ENCODE data around the gene SPOCK1.

The SPOCK1 gene

DNA sequence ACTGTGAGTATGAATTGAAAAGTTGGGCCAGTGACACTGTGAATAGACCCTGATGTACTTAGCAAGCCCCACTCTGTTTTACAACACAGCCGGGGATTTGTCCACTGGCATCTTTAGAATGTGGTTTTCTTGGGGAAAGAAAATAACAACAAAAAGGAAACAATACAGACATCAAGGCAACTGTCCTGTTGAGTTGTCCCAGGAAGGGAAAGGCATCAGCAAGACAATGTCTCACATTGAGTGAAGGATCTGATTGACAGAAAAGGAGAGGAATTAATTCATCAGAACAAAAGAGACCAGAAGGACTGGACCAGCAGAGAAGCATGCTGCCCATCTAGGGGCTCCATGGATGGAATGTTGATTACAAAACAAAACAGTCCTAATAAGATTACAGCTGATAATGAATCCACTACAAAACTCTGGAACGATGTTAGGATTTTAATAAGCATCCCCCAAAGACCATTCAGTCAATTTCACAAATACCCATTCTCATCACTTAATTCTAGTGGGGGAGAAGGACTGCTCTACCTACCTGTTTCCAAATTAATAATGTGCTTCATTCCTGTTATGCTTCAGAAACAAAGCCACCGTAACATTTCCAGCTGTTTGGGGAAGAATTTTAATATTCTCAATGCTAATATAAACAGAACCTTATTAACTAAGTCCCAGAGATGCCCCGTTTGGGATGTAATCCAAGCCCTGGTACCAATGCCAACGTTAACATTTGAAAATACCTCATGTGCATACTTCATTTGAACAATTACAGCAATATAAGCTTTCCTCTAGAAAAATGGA is 298.0 kb downstream of the SPOCK1 start:
- Histone ChIP-seq H3K4me1 (no peaks in the 10 kb centered on the region), H3K9me3 (no peaks in the 10 kb centered on the region), H3K27me3 (no peaks in the 10 kb centered on the region), H3K4me3 (ENCODE audit: low read depth, low read length) (no peak overlapping the region), H3K36me3 (no peaks in the 10 kb centered on the region)
- DNase-seq = no peak
- TF ChIP-seq, protein P1, sequence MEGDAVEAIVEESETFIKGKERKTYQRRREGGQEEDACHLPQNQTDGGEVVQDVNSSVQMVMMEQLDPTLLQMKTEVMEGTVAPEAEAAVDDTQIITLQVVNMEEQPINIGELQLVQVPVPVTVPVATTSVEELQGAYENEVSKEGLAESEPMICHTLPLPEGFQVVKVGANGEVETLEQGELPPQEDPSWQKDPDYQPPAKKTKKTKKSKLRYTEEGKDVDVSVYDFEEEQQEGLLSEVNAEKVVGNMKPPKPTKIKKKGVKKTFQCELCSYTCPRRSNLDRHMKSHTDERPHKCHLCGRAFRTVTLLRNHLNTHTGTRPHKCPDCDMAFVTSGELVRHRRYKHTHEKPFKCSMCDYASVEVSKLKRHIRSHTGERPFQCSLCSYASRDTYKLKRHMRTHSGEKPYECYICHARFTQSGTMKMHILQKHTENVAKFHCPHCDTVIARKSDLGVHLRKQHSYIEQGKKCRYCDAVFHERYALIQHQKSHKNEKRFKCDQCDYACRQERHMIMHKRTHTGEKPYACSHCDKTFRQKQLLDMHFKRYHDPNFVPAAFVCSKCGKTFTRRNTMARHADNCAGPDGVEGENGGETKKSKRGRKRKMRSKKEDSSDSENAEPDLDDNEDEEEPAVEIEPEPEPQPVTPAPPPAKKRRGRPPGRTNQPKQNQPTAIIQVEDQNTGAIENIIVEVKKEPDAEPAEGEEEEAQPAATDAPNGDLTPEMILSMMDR (IDR thresholded peaks at IDR 0.05; ENCODE audit: low read depth, low read length) = no peak

DNA sequence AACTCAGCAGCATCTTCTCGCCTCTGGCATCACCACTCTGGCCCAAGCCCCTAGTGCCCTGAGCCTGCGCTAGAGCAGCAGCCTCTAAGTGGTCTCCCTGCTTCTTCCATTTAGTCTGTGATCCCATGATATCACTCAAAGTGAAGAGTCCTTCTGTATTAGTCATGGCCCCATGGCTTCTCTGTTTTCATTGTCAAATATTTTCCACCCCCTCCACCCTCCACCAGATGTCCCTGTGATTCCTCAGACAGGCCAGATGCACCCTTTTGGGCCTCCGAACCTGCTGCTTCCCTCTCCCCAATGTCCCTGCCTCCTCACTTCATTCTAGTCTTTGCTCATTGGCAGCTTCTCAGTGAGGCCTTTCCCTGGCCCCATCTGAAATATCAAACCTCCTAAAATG is 299.2 kb downstream of the SPOCK1 start:
- TF ChIP-seq, protein P1 (IDR thresholded peaks at IDR 0.05; ENCODE audit: low read depth, low read length) = no peak
- no peaks in the 10 kb centered on the region for H3K27me3 ChIP-seq
- no peaks in the 10 kb centered on the region for H3K36me3 ChIP-seq
- no peaks in the 10 kb centered on the region for H3K9me3 ChIP-seq
- no peak overlapping the region for H3K4me3 ChIP-seq (ENCODE audit: low read depth, low read length)
- no peak for DNase-seq
- H3K4me1 ChIP-seq = no peaks in the 10 kb centered on the region

DNA sequence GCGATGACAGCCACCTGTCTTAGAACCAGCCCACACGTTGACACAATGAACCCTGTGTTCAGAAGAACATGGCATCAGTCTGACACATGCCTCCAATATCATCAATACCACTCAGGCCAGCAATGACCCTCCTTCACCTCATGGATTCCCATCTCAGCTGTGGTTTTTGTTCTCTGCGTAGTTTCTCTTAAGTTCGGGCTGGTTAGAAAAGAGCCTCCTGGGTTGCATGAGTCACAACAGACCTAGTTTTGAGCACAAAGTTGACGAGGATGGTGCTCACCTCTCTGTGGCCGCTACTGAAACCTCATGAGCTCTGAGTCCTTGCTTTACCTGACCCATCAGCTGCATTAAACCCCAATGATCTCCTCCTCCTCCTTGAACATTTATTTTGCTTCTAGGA is 299.9 kb downstream of the SPOCK1 start:
- no peaks in the 10 kb centered on the region for H3K36me3 ChIP-seq
- no peaks in the 10 kb centered on the region for H3K9me3 ChIP-seq
- no peak for DNase-seq
- no peaks in the 10 kb centered on the region for H3K4me1 ChIP-seq
- H3K4me3 ChIP-seq (ENCODE audit: low read depth, low read length) = no peak overlapping the region
- H3K27me3 ChIP-seq = no peaks in the 10 kb centered on the region
- TF ChIP-seq, protein P1 (IDR thresholded peaks at IDR 0.05; ENCODE audit: low read depth, low read length) = no peak

DNA sequence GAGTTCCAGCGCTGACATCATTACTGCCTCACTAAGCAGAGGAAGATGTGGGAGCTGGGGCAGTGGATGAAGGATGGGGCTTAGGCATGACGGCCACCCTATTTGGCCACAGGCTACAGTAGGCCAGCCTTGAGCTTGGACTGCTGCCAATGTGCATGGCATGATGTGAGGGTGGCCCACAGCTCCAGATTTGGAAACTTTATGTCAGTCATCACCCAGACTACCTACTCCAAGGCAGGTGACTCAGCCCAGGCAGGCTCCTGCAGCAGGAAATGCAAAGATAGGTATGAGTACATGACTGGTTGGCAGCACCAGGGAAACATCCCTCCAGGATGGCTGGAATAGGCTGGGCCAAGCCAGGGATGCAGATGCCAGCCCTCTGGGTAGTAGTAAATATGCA is 303.6 kb downstream of the SPOCK1 start:
- H3K27me3 ChIP-seq = no peaks in the 10 kb centered on the region
- no peak overlapping the region for H3K4me3 ChIP-seq (ENCODE audit: low read depth, low read length)
- H3K9me3 ChIP-seq = no peaks in the 10 kb centered on the region
- H3K36me3 ChIP-seq = no peaks in the 10 kb centered on the region
- DNase-seq = no peak
- no peaks in the 10 kb centered on the region for H3K4me1 ChIP-seq
- TF ChIP-seq, protein P1 (IDR thresholded peaks at IDR 0.05; ENCODE audit: low read depth, low read length) = no peak

DNA sequence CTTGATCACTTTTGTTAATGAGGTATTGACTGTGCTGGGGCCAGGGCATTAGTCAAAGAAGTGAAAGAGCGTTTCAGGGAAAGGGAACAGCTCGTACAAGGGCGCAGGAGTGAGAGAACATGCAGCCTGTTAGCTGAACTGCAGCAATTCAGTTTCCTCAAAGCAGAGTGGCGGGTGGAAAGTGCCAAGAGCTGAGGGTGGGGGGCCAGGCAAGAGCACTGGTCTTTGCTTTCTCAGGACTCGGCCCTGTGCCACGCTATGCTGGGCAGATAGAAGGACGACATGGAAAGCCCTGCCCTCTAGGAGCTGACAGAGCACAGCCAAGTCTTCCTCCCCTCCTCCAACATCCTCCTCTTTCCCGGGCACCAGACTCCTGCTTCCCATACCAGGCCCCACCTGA is 304.8 kb downstream of the SPOCK1 start:
- H3K27me3 ChIP-seq = no peaks in the 10 kb centered on the region; the same call in 1 of the 2 replicates
- TF ChIP-seq, protein P1 (IDR thresholded peaks at IDR 0.05; ENCODE audit: low read depth, low read length) = no peak
- no peak for DNase-seq
- H3K4me3 ChIP-seq (ENCODE audit: low read depth, low read length) = no peak overlapping the region
- no peaks in the 10 kb centered on the region for H3K4me1 ChIP-seq
- H3K36me3 ChIP-seq = no peaks in the 10 kb centered on the region
- H3K9me3 ChIP-seq = no peaks in the 10 kb centered on the region

DNA sequence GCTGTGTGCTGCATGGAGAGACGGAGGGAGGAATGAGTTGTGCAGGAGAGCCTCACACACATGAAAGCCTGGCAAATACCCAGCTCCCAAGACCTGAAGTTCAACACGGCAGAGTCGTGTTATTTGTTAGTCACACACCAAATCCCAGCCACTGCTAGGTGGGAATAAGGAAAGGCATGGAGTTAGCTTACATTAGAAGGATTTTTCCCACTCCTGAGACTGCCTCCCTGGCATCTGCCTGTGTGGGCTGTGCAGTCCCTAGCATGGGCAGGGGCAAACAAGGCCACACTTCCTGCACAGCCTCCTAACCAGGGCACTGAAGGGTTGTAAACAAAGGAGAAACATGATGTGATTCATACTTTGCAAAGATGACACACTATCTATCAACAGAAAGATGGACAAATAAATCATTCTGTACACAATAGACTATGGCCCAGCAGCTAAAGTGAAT is 306.8 kb downstream of the SPOCK1 start:
- Histone ChIP-seq H3K27me3 (no peaks in the 10 kb centered on the region; the same call in 1 of the 2 replicates), H3K4me1 (no peaks in the 10 kb centered on the region), H3K9me3 (no peaks in the 10 kb centered on the region), H3K36me3 (no peaks in the 10 kb centered on the region), H3K4me3 (ENCODE audit: low read depth, low read length) (no peak overlapping the region)
- DNase-seq = no peak
- TF ChIP-seq, protein P1 (IDR thresholded peaks at IDR 0.05; ENCODE audit: low read depth, low read length) = no peak

Measured in BE2C (cell line).